HFF-Myc (cell line): Measurements from ENCODE around the gene MAP4K5.

ENCODE experiments used
- DNase-seq: peaks from one replicate; pipeline ENCODE4 v3.0.0-alpha.2; 2011; ENCODE audit warnings: low read depth; ENCODE audit errors: extremely low read depth
- H3K4me3 ChIP-seq: replicated peaks from 2 replicates; pipeline ENCODE4 v1.5.1; 2011; ENCODE audit warnings: low read depth, mild to moderate bottlenecking, control low read depth, low read length
- TF ChIP-seq, protein P1 (sequence below): IDR thresholded peaks from 2 replicates; pipeline ENCODE4 v1.5.1; 2012; ENCODE audit warnings: mild to moderate bottlenecking, low read depth, low read length, control low read depth; ENCODE audit errors: missing control alignments

The MAP4K5 gene

DNA sequence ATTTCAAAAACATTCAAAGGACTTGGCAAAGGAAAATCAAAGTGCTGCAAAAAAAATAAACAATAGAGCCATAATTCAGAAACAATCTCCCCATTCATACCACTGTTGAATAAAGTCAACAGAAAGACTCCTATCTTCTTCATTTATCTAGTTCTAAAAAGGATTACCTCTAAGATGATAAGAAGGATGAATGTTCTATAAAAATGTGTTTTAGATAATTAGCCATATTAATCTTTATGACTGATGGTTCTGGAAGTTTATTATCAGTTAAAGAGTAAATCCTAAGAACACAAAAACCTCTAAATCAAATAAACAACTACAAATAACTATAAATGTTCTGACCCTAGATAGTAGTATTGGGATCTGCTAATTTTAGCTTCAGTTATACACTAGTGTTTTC is 97.8 kb downstream of the MAP4K5 start:
- DNase-seq, result no peak
- TF ChIP-seq, protein P1, sequence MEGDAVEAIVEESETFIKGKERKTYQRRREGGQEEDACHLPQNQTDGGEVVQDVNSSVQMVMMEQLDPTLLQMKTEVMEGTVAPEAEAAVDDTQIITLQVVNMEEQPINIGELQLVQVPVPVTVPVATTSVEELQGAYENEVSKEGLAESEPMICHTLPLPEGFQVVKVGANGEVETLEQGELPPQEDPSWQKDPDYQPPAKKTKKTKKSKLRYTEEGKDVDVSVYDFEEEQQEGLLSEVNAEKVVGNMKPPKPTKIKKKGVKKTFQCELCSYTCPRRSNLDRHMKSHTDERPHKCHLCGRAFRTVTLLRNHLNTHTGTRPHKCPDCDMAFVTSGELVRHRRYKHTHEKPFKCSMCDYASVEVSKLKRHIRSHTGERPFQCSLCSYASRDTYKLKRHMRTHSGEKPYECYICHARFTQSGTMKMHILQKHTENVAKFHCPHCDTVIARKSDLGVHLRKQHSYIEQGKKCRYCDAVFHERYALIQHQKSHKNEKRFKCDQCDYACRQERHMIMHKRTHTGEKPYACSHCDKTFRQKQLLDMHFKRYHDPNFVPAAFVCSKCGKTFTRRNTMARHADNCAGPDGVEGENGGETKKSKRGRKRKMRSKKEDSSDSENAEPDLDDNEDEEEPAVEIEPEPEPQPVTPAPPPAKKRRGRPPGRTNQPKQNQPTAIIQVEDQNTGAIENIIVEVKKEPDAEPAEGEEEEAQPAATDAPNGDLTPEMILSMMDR, result no peak
- no peak overlapping the region for H3K4me3 ChIP-seq

DNA sequence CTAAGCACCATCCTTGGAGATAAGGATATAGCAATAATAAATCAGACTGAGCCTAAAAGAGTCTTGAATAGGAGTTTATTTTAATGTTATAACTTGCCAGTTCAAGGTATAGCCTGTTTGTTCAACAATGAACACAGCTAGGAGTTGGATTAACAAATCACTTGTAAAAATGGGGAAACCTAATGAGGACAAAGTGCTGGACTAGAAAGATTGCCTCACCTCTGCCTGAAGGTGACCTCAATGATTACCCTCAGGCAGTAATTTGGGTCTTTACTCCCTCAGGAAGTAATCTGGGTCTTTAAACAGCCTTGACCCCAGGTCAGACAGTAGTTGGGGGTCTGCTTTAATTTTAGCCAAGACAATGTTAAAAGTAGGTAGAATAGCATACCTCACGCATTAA is 100.2 kb downstream of the MAP4K5 start:
- H3K4me3 ChIP-seq, result no peak overlapping the region
- TF ChIP-seq, protein P1, result no peak
- no peak for DNase-seq

DNA sequence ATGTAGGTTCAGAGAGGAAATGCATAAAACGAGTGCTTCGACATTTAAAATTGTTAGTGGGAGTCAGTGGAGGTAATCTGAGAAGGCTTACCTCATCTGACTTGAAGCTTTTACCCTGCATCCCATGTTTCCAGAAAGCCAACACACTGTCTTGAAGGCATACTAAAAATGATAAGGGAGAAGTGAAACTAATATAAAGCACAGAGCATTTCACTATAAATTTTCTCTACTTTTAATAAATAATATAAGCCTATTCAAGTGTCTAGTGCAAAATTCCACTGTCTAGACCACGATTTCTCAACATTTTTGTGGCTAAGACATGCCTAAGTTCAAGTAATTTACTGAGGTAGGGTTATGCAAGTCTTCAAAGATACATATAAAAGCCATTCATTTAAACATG is 106.6 kb downstream of the MAP4K5 start:
- TF ChIP-seq, protein P1, result no peak
- no peak for DNase-seq
- no peak overlapping the region for H3K4me3 ChIP-seq

DNA sequence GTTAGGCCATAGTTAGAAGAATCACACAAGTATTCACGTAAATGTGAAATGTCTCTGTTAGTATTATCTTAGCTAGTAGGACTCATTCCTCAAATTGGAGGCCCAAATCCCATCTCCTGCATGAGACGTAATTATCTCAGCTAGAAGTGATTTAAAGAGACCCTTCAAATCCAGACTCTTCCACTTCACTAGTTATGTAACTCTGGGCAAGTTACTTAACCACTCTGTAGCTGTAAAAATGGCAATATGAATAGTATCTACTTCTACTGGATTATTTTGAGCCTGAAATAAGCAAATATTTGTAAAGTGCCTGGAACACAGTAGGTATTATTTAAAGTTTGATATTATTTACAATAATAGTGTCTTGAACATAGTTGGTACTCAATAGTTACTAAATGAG is 107.3 kb downstream of the MAP4K5 start:
- no peak overlapping the region for H3K4me3 ChIP-seq
- TF ChIP-seq, protein P1, result no peak
- DNase-seq, result no peak

DNA sequence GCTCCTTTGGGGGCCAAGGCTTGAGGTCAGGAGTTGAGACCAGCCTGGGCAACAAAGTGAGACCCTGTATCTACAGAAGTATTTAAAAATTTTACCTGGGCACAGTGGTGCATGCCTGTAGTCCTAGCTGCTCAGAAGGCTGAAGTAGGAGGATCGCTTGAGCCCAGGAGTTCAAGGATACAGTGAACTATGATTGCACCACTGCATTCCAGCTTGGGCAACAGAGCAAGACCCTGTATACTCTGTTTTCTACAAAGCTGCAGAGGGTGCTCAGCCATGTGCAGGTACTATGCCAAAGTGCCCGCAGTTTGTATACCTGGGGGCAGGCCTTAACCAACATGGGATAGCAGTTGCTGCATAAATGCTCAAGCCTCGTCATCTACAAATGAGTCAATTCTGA is 108.8 kb downstream of the MAP4K5 start:
- DNase-seq, result no peak

DNA sequence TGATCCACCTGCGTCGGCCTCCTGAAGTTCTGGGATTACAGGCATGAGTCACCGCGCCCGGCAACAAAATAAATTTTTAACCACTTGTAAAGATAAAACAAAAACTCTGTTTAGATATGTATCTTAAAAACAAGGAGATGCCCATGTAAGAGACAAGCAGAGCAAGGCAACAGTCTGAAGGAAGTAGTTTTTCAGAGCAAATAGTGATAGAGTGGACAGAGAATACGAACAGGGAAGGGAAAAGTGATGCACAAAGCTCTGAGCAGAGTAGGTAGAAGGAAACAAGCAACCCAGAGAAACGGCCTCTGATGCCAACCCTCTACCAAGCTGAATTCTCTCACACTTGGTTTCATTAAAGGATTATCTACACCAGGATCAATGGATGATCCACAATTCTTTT is 110.9 kb downstream of the MAP4K5 start:
- no peak for DNase-seq
- no peak overlapping the region for H3K4me3 ChIP-seq
- TF ChIP-seq, protein P1, result no peak

More for the DNA sequence above, 108.8 kb downstream of the MAP4K5 start:
- H3K4me3 ChIP-seq, result no peak overlapping the region
- TF ChIP-seq, protein P1, result no peak

DNA sequence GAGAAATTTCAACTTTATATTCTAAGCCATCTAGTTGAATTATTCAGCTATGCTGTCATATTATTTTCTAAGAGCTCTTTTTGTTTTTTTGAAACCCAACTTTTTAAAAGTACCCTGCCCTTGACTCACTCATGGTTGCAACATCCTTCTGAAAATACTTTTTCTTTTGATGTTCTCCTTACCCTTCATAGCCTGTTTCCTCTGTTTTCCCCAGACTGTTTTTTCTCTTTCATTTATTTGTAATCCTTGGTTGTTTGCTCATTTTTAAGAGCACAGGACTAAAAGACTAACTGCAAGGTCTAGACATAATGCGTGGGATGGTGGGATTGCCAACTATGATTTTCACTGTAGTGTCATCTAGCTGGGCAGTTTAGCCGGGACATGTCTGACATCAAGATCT is 114.5 kb downstream of the MAP4K5 start:
- DNase-seq, result no peak
- TF ChIP-seq, protein P1, result no peak

More for the DNA sequence above, 114.5 kb downstream of the MAP4K5 start:
- no peak overlapping the region for H3K4me3 ChIP-seq
